Measurements from ENCODE around the gene MAN2B1. TPM values are rescaled to one million over a fixed set of nuclear protein-coding genes. Genes with fewer than 3 reads are reported as not detected.
A peak's percentile ranks its signal among the peaks of the same experiment; 100 is the strongest.

Gene MAN2B1
- total and polyA plus RNA-seq, 2 of the 8 experiments (the other 6 are each of a cell fraction or from before 2014, with no cell fraction given) = 55.3 to 76.3 TPM

- H3K4me1 ChIP-seq (replicated peaks in 1 of 4; ENCODE audit: control insufficient read depth in 3 of 4, insufficient read depth in 4 of 4, low read length in 3 of 4) = peaks cover 0 to 2% (median 0%) of the 10 kb centered on the region in 4 experiments; a peak in 1 of 7 replicates
- H3K4ac ChIP-seq (replicated peaks; ENCODE audit: insufficient read length, low read depth, low read length) = no peak within 1 kb of the TSS
- H4K91ac ChIP-seq (replicated peaks; ENCODE audit: insufficient read length, low read length) = peak within 1 kb of the TSS; percentile 8
- no peak within 1 kb of the TSS for H2BK120ac ChIP-seq (replicated peaks; ENCODE audit: low read depth, low read length)
- no peak within 1 kb of the TSS for H2BK20ac ChIP-seq (ENCODE audit: low read length)
- no peak within 1 kb of the TSS for H3K23ac ChIP-seq (ENCODE audit: insufficient read length)
- H4K5ac ChIP-seq (ENCODE audit: insufficient read length, low read depth, low read length) = peak within 1 kb of the TSS; percentile 7
- peak within 1 kb of the TSS; percentile 24 for H3K56ac ChIP-seq (replicated peaks; ENCODE audit: insufficient read length, low read depth, low read length)
- H2BK15ac ChIP-seq (ENCODE audit: low read length) = no peak within 1 kb of the TSS
- peak within 1 kb of the TSS; percentile 89 for H3K27ac ChIP-seq (ENCODE audit: low read depth, low read length)
- peak; percentile 76 for FAIRE-seq
- H3K4me2 ChIP-seq (ENCODE audit: insufficient read depth in 1 of 2, low read depth in 2 of 2, low read length in 2 of 2) = peak within 1 kb of the TSS; percentile 64 to 85
- ChIA-PET CTCF (ENCODE audit: partially characterized antibody) (interaction anchor here (0.6 to 1.5 kb wide), 7 partner anchors 29 to 307 kb away, joined by 3 to 6 read pairs (median 3); no protein-coding TSS in a partner anchor), POLR2A (ENCODE audit: partially characterized antibody) (interaction anchor here (0.6 to 1.6 kb wide), 20 partner anchors 8 to 1228 kb away, joined by 3 to 12 read pairs (median 4); partner anchors contain the start of genes DHPS, MAN2B1, WDR83 and ZNF442)
- H3K18ac ChIP-seq (ENCODE audit: extremely low read depth, low read length) = peak within 1 kb of the TSS; percentile 56; the same call in 1 of the 2 replicates
- H2AK5ac ChIP-seq (ENCODE audit: low read depth, low read length) = no peak within 1 kb of the TSS
- H2AFZ ChIP-seq (ENCODE audit: low read length) = peak within 1 kb of the TSS; percentile 63
- no peaks in the 10 kb centered on the region for H3K27me3 ChIP-seq (replicated peaks in 1 of 4; ENCODE audit: control insufficient read depth in 3 of 4, extremely low read depth in 1 of 4, insufficient read depth in 3 of 4, low read length in 3 of 4)
- H4K8ac ChIP-seq (ENCODE audit: extremely low read depth, insufficient read depth, low read length) = peak within 1 kb of the TSS; percentile 90
- peaks cover 2 to 10% (median 6%) of the 10 kb centered on the region in 4 experiments; a peak in 6 of 8 replicates for H3K36me3 ChIP-seq (ENCODE audit: control insufficient read depth in 2 of 4, insufficient read depth in 4 of 4, low read length in 3 of 4)
- peaks cover 3 to 48% of the 10 kb centered on the region in 2 experiments; a peak in 3 of 4 replicates for H3K79me2 ChIP-seq (ENCODE audit: control insufficient read depth in 1 of 2, insufficient read depth in 2 of 2, low read length in 2 of 2)
- DNase-seq (ENCODE audit: low read depth in 1 of 2, low spot score in 2 of 2) = peak; percentile 85 to 97
- H3K23me2 ChIP-seq (ENCODE audit: low read depth, low read length) = no peaks in the 10 kb centered on the region
- WGBS, 2 experiments (ENCODE audit: extremely low coverage in 1 of 2, insufficient coverage in 1 of 2, insufficient read length in 1 of 2, insufficient replicate concordance in 2 of 2, low coverage in 1 of 2, low lambda C conversion rate in 2 of 2, missing lambda C conversion rate in 1 of 2) = 2% methylated on average over 52 of the region's 61 CpGs; no CpG with 5 or more reads in 1 of the 2 experiments
- peaks cover 3% of the 10 kb centered on the region; the same call in 1 of the 2 replicates for H3K79me1 ChIP-seq (ENCODE audit: low read depth, low read length)
- no peak within 1 kb of the TSS for H3K14ac ChIP-seq (ENCODE audit: insufficient read length)
- H2BK5ac ChIP-seq (ENCODE audit: low read depth, low read length) = peak within 1 kb of the TSS; percentile 77
- peak within 1 kb of the TSS; percentile 78 to 86 (median 82) for H3K9ac ChIP-seq (replicated peaks in 1 of 4; ENCODE audit: extremely low read depth in 1 of 4, low read depth in 3 of 4, low read length in 3 of 4)
- H3K9me3 ChIP-seq (ENCODE audit: insufficient read depth in 2 of 2, low read depth in 1 of 2, low read length in 1 of 2) = no peaks in the 10 kb centered on the region
- peak within 1 kb of the TSS; percentile 50 to 96 (median 82) for H3K4me3 ChIP-seq (ENCODE audit: extremely low read depth in 1 of 4, insufficient read depth in 2 of 4, low read depth in 3 of 4, low read length in 4 of 4)
- H2BK12ac ChIP-seq (ENCODE audit: low read depth, low read length) = no peak within 1 kb of the TSS
- H4K20me1 ChIP-seq (replicated peaks in 1 of 2; ENCODE audit: control insufficient read depth in 1 of 2, insufficient read depth in 2 of 2, low read length in 2 of 2) = peaks cover under 1 to 2% of the 10 kb centered on the region in 2 experiments
- TF ChIP-seq RFX5 (IDR thresholded peaks at IDR 0.05; ENCODE audit: borderline replicate concordance, low read depth, low read length) (peak; percentile 82), TEAD4 (IDR thresholded peaks at IDR 0.05; ENCODE audit: low read depth, low read length) (peak; percentile 65; the same call in 1 of the 2 replicates), EGR1 (IDR thresholded peaks at IDR 0.05; ENCODE audit: borderline replicate concordance, low read depth, low read length) (peak; percentile 47; the same call in 1 of the 2 replicates), KDM1A (IDR thresholded peaks at IDR 0.05; ENCODE audit: borderline replicate concordance, low read length) (peak; percentile 56; the same call in 1 of the 2 replicates), FOSL1 (IDR thresholded peaks at IDR 0.05; ENCODE audit: insufficient read depth, low read depth, low read length) (no peak), JUND (IDR thresholded peaks at IDR 0.05; ENCODE audit: low read length) (no peak; the same call in 1 of the 2 replicates), USF2 (IDR thresholded peaks at IDR 0.05; ENCODE audit: low read length) (no peak), CEBPB (IDR thresholded peaks at IDR 0.05; ENCODE audit: low read depth, low read length) (no peak), RAD21 (IDR thresholded peaks at IDR 0.05 in 1 of 2, conservative IDR thresholded peaks at IDR 0.05 in 1 of 2; ENCODE audit: low read depth in 2 of 2, low read length in 2 of 2) (no peak)
Measured at GRCh38 chr19:12610540-12611360, 55.8 kb downstream of the MAN2B1 start, which contains the start of the genes ZNF490 and ZNF791. Gene ZNF490, minus strand, starts transcription at chr19:12610813. Its CDS starts 133 bp downstream, at chr19:12610680. Gene ZNF791, plus strand, starts transcription at chr19:12610920. Its CDS starts 160 bp downstream, at chr19:12611080.
